GM12801 (cell line): Measurements from ENCODE around the gene TMPRSS5.

ENCODE experiments used
- TF ChIP-seq, protein P1 (sequence below): IDR thresholded peaks from one replicate; pipeline ENCODE4 v1.5.1; 2011; ENCODE audit warnings: control low read depth; ENCODE audit not compliant: insufficient read length; ENCODE audit errors: extremely low read depth

TMPRSS5 gene

DNA sequence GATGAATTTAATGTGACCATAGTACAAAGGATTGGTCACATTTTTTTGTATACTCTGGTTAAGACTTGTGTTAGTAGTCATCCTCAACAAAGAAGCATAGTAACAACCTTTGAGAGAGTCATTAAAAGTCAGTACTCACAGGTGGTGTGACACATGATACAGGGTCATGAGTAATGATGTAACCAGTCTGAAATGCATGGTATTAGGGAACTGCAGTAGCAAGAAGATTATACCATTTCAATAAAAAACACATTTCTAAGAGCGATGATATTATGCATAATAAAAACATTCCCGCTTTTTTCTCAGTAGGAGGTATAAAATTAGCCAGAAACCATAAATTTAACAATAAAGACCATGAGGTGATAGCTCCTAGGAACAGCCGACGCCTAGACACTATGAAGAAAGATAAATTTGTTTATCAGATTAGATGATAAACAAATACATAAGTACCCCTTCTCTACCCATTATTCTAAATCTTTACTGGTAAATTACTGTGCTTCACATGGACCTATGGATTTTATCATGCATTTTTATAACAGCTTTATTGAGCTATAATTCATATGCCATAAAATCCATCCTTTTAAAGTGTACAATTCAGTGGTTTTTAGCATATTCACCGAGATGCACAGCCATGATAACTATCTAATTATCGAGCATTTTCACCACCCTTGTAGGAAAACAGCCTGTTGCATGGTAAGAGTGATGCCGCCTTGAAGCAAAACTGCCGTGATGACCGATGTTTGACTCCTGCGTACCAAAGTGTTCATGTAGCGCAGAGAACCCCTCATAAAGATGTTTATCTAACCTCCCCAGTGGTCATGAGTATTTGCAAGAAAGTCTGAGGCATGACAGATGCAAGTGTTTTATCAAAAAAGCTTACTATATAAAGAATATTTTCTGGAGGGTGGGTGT lies 41.8 kb downstream of the TMPRSS5 start:
- TF ChIP-seq, protein P1, sequence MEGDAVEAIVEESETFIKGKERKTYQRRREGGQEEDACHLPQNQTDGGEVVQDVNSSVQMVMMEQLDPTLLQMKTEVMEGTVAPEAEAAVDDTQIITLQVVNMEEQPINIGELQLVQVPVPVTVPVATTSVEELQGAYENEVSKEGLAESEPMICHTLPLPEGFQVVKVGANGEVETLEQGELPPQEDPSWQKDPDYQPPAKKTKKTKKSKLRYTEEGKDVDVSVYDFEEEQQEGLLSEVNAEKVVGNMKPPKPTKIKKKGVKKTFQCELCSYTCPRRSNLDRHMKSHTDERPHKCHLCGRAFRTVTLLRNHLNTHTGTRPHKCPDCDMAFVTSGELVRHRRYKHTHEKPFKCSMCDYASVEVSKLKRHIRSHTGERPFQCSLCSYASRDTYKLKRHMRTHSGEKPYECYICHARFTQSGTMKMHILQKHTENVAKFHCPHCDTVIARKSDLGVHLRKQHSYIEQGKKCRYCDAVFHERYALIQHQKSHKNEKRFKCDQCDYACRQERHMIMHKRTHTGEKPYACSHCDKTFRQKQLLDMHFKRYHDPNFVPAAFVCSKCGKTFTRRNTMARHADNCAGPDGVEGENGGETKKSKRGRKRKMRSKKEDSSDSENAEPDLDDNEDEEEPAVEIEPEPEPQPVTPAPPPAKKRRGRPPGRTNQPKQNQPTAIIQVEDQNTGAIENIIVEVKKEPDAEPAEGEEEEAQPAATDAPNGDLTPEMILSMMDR = no peak

DNA sequence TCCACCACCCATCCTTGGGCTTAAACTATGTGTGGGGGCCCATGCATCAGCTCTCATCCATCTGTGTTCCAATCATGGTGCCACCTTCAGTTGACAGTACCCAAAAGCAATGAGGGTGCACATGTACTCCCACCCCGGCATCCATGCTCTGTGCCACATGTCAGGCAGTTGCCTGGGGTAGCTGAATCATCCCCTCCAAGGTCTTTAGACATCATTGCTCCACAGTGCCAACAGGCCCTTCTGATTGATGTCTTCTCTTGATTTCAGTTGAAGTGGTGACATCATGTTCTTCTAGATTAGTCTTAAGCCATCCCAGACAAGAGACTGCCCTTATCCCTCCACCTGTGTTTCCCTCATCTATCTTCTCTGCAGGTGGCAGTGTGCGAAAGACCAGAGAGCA lies 42.5 kb downstream of the TMPRSS5 start:
- TF ChIP-seq, protein P1 = no peak

DNA sequence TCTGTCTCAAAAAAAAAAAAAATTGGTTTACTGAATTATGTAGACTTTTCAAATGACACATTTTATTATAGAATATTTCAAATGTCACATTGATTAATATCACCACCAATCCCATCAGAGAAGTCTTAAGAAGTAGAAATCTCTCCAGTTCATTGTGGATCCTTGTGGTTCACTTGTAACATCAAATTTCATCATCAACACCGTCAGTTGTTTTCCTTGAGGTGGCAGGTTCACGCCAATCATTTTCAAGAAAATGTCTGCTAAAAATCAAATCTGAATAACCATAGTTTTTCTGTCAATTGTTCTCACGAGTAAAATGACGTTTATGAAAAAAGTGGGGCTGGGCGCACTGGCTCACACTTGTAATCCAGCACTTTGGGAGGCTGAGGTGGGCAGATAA lies 50.3 kb downstream of the TMPRSS5 start:
- TF ChIP-seq, protein P1 = no peak

DNA sequence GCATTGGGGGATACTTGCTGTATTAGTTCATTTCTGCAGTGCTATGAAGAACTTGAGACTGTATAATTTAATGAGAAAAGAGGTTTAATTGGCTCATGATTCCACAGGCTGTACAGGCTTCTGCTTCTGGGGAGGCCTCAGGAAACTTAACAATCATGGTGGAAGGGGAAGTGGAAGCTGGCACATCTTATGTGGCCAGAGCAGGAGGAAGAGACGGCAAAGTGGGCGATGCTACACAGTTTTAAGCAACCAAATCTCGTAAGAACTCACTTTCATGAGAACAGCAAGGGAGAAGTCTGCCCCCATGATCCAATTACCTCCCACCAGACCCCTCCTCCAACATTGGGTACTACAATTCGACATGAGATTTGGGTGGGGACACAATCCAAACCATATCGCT lies 55.1 kb downstream of the TMPRSS5 start:
- TF ChIP-seq, protein P1 = no peak

DNA sequence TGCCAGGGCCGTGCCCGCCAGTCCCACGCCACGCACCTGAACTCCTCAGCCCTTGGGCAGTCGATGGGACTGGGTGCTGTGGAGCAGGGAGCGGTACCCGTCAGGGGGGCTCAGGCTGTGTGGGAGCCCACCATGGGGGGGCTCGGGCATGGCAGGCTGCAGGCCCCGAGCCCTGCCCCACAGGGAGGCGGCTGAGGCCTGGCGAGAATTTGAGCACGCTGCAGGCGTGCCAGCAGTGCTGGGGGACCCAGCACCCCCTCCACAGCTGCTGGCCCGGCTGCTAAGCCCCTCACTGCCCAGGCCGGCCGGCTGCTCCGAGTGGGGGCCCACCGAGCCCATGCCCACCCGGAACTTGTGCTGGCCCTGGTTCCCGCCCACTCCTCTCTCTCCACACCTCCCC lies 56.8 kb downstream of the TMPRSS5 start:
- TF ChIP-seq, protein P1 = no peak

DNA sequence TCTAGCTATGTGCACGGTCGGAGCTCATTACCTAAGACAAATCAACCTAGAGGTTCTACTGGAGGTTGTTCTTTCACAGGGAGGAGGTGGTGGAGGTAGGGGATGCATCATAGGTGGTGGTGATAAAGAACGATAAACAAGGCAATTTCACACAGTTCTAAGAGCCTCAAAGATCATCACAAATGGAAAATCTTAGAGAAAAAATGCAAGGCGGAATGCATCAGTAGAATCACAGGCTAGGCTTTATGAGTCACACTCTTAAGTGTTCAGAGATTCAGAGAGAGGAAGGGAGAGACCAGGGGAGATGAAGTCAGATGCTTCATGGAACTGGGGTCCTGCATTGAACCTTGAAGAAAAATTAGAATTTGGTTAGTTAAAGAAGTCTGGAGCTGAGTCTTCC lies 58.3 kb downstream of the TMPRSS5 start:
- TF ChIP-seq, protein P1 = no peak

DNA sequence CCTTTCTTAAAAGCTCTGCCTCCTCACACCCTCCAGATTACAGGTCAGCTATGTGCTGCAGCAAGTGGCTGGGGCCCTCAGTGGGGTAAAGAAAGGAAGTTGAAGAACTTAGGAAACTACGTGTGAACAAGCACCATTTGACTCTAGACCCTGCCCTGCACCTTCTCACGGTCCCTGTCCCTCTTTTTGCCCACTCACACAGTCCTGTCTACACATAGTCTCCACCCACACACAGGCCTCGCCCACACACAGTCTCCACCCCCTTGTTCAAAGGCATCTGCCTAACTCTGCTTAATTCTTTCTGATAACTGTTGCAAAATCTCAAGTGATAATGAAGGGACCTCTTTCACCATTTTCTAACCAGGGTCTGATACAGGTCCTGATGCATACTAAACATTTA lies 59.0 kb downstream of the TMPRSS5 start:
- TF ChIP-seq, protein P1 = no peak
